M059J (cell line): Measurements from ENCODE around the gene TTLL10. TPM values are rescaled to one million over a fixed set of nuclear protein-coding genes. Genes with fewer than 3 reads are reported as not detected.
A peak's percentile ranks its signal among the peaks of the same experiment; 100 is the strongest.

Experiments
- DNase-seq: peaks from one replicate; pipeline ENCODE4 v3.0.0-alpha.2; 2012; ENCODE audit warnings: low read depth
- total RNA-seq: library from RNA; depleted of rRNA; stranded (reverse); fragments of >200 nt; shearing (Covaris generic); gene quantifications from 2 replicates; pipeline ENCODE4 v1.2.3, GENCODE V29; 2014

Gene TTLL10
- total RNA-seq, 1 experiment from 2014 or later, result not detected

DNA sequence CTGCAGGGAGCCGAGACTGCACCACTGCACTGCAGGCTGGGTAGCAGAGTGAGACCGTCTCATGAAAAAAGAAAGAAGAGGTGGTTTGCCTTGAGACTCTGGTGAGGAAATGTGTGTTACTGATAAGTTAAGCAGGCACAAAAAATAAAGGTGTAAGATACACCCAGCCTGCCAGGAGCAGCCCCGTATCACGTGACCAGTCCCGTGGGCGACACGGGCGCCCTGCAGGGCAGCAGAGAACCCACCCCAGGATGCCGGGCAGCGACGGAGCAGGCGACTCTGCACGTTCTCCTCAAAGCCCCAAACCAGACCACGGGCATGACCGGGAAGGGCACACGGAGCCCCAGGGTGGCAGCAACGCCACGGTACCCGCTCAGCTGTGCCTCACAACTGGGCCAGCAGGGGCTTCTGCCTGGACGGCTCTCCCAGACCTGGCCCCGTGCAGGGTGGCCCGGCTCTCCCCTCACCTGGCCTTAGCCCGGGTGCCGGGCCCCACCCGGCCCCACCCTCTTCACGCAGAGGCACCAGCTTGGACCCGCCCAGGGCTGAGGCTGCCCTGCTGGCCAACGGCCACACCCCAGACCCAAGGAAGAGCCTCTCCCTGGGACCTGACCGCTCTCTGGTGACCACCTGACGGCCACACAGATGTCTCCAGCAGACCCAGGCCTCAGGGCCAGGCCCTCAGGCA is 48.4 kb downstream of the TTLL10 start:
- no peak for DNase-seq

DNA sequence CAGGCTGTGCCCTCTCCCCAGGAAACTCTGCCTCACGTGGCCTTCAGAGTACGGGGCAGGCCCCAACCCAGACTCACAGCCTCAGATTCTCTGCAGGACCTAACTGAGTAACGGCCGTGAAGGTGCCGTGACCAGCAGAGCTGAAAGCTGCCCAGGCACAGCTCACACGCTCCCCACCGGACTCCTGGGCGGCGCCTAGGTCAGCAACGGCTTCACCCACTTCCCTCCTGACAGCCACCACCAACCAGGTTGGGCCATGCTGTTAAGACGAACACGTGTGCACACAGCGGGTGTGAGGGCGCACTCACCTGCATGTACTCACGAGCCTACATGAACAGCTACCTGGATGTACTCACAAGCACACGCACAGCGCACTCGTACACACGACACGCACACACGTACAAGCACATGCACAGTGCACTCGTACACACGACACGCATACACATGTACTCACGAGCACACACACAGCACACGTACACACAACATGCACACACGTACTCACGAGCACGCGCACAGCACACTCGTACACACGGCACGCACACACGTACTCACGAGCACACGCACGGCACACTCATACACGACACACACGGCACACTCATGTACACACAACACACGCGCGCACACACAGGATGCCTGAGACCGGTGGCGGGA is 49.0 kb downstream of the TTLL10 start:
- no peak for DNase-seq

DNA sequence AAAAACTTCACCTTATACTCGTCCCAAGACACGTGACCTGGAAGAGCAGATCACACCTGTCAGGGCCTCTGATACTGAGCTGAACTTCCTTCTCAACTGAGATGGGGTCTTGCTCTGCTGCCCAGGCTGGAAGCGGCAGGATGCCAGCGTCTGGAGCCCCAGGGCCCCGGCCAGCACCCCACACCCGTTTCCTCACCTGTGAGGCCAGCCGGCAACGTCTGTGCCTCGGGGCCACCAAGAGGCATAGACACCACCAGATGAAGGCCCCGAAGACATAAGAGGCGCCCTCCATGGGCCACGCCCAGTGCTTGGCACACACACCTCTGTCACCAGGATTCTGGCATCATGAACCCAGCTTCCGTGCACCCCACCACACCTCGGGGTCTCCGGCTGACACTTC is 49.6 kb downstream of the TTLL10 start:
- DNase-seq, result no peak

DNA sequence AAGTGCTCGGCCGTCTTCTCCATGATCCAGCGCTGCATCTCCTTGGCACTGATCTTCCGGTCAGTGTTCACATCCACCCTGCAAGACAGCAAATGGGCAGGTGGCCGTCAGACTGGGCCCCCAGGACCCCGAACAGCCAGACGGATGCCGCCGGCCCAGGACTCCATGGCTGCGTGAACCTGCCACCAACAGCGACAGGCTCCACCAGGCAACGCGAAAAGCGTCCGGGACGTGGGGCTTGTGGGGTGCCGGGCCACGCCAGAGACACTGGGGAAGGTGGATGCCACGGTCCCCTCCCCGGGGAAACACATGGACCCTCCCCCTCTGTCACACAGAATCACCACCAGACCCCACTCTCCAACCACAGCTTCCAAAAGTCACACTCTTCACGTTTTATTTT is 50.2 kb downstream of the TTLL10 start:
- no peak for DNase-seq

DNA sequence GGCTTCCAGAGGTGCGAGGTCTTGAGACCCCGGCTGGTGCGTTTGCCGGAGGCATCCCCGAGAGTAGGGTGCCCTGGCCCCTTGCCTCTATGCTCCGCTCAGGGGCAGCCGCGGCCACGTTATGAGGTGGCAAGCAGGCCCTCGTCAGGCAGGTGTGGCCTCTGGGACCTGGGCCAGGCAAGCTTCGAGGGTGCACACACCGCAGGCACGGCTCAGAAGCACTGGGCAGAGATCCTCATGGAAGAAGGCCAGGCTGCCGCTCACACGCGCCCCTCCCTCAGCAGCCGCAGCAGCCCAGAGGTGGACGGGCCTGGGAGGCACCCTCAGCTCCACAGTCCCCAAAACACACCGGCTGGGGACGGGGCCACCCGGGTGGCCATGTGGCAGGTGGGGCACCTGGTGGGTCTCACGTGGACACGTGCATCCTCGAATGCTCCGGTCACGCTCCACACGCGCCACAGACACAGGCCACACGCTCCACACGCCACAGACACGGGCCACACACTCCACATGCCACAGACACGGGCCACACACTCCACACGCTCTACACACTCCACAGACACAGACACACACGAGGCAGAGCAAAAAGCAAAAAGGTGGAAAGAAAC is 51.7 kb downstream of the TTLL10 start:
- no peak for DNase-seq

DNA sequence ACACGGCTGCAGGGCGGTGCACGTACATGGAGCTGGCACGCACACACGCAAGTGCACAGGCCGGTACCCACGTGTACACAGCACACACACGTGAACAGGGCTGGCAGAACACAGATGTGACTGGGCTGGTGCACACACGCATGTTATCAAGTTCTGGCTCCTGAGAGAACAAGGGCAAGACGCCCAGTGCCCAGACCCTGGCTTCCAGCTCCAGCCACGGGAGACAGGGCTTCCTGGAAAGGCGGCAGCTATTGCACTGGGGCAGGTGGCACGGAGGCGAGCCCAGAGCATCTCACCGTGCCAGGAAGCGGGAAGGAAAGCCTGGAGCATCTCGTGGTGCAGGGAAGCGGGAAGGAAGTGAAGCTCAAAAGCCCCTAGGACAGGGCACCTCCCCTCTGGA is 52.2 kb downstream of the TTLL10 start:
- no peak for DNase-seq

DNA sequence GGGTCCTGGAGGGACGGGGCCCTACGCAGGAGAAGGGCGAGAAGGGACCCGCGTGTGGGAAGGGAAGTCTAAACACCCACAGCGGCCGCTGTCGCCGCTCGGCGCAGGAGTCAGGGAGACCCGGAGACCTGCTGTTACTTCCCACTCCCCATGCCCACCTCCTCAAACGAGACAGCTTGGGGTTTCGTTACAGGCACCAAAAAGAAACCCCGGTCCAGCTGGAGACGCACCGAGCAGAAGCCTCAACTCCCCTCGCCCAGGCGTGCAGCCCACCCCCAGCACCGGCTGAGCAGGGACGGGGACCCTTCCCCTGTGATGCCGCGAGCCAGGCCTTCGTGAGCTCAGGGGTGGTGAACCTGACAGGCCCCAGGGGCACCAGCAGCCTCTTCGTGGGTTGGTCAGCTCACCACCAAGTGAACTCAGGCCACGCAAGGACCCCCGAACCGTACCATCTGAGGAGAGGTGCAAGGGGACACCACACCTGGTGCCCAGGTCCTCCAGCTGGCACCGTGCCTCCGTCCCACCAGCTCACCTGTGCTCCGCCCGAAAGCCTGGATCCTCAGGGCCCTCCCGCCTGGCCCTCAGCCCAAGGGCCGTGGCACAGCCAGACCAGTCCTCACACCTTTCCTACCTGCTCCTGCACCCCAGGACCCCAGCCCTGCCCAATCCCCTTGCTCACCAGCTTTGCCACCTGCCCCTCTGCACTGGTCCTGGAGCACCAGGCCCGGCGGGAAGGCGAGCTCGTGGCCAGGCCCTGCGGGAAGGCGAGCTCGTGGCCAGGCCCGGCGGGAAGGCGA is 53.1 kb downstream of the TTLL10 start:
- no peak for DNase-seq

DNA sequence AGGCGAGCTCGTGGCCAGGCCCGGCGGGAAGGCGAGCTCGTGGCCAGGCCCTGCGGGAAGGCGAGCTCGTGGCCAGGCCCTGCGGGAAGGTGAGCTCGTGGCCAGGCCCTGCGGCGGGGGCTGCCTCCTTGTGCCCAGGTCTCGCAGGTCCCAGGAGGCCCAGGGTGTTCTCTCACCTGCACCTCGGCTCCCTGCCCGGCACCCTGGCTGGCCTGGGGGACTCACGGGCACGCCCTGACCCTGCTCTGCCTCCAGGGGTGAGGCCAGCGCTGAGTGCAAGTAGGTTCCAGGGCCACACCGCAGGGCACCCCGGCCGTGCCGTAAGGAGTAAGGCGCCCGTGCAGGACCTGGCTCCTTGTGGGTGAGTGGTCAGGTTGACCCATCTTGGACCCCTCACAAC is 53.7 kb downstream of the TTLL10 start:
- no peak for DNase-seq

DNA sequence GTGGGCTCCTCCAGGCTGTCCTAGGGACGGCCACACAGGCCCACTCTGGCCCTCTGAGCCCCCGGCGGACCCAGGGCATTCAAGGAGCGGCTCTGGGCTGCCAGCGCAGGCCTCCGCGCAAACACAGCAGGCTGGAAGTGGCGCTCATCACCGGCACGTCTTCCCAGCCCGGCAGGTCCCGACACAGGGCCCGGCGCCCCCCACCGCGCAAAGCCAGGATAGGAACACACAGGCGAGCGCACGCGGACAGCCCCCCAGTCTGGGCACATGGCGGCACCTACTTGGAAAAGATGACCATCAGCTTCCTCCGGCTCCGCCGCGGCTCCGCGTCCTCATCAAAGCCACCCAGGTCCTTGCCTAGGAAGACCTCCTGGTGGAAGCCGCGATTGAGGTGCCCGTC is 54.5 kb downstream of the TTLL10 start:
- DNase-seq, result no peak

DNA sequence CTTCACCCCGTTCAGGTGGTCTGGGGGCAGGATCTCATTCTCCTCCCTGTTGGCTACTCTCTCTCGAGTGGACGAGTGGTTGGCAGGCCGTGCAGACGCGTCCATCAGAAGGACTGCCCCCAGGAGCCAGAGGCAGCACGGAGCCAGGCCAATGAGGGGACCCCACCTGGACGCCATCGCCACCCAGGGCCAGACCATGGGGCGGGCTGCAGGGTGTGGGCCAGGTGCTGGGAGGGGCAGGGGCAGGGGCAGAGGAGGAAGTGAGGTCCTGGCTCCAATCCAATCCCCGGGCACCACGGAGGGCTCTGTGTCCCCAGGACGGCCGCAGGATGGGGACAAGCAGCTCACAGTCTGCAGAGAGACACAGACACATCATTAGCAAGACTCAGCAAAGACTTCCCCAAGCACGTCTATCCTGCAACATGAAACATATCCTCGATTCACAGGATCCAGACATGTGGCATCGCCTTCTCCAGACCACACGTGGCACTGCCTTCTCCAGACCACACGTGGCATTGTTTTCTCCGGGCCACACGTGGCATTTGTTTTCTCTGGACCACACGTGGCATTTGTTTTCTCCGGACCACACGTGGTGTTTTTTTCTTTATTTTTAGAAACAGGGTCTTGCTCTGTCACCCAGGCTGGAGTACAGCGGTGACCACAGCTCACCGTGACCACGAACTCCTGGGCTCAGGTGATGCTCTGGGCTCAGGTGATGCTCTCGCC is 55.1 kb downstream of the TTLL10 start:
- no peak for DNase-seq

DNA sequence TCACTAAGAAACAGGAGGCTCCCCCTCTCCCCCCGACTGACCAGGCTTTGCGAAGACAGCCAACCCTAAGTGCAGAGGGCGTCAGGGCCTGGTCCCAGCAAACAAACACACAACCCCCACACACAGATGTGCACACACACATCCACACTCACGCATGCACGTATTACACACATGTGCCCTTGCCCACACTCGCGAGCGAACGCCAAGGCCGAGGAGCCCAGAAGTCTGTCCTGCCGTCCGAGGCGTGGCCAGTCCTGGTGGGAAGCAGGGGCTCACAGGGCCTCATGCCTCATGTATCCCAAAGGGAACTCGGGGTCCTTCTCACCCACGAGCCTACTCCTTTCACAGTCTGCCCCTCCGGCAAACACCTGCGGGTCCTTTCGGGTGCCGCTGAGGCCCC is 56.1 kb downstream of the TTLL10 start:
- no peak for DNase-seq

DNA sequence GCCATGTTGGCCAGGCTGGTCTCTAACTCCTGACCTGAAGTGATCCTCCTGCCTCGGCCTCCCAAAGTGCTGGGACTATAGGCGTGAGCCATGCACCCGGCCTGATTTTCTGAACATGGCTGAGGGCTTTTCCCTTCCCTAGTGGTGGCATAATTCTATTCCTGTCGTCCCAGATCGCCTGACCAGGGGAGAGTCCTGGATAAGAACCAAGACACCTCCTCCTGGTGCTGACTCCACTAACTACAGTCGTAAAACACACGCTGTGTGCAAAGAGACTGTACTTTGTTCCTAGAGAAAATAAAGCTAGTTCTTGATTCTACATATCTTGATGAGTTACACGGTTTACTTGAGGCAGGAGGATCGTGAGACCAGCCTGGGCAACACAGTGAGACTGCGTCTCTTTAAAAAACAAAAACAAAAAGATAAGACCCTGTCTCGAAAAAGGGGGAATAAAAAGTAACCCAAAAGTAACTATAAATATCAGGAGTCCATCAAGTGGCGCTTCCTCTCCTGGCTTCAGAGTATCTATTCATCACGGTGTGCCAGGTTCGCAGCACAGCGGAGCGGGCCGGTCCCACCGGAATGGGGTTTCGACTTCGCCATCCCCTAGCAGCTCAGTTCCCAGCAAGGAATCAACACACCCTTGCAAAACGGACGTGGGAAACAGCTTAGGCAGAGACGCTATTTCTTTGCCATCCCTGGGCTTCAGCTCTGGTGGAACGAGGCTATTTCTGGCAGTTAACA is 57.1 kb downstream of the TTLL10 start:
- peak; percentile 61 for DNase-seq

DNA sequence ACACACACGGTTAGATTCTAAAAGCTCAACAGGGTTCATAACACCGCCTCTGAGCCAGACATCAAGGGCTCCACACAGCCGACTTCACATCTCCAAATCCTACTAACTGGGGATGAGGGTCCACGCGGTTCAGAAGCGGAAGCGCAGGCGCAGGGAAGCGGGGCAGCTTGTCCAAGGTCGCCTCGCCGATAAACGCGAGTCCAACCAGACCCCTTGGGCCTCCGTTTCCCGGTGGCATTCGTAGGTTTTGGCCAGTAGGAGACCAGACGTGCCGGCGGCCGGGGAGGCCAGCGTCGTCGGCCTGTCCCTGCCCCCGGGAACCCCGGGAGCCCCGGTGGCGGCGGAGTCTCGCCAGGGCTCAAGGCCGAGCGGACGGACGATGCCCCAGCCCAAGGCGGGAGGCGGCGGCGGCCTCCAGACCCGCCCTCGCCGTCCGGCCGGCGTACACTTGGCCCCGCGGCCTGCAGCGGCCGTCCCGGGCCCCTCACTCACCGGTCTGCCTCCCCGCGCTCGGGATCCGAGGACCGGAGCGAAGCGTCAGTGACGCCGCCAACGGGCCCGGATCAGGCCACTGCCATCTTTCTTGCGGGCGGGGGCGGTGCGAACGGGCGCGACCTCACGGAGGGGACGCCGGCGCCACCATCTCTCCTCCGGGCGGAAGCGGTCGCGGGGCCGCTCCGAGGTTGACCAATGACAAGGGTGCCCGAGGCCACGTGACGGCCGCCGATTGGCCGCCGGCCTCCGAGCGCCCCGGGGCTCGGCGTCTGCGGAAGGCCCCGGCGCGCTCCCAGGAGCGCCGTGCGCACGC is 57.9 kb downstream of the TTLL10 start, which contains the start of gene SDF4:
TSS of gene SDF4 (minus strand) at position 602 of the 808 bp plus-strand sequence. CDS start 3,229 bp downstream, outside the sequence.
- DNase-seq, result peak; percentile 94

DNA sequence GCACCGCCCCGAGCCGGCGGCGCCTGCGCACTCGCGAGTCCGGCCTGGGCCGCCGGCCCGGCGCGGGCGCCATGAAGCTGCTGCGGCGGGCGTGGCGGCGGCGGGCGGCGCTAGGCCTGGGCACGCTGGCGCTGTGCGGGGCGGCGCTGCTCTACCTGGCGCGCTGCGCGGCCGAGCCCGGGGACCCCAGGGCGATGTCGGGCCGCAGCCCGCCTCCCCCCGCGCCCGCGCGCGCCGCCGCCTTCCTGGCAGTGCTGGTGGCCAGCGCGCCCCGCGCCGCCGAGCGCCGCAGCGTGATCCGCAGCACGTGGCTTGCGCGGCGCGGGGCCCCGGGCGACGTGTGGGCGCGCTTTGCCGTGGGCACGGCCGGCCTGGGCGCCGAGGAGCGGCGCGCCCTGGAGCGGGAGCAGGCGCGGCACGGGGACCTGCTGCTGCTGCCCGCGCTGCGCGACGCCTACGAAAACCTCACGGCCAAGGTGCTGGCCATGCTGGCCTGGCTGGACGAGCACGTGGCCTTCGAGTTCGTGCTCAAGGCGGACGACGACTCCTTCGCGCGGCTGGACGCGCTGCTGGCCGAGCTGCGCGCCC is 58.6 kb downstream of the TTLL10 start, which contains the start of gene B3GALT6:
TSS of gene B3GALT6 (plus strand) at position 30 of the 588 bp plus-strand sequence. CDS start at position 72, 42 bp downstream.
- no peak for DNase-seq

DNA sequence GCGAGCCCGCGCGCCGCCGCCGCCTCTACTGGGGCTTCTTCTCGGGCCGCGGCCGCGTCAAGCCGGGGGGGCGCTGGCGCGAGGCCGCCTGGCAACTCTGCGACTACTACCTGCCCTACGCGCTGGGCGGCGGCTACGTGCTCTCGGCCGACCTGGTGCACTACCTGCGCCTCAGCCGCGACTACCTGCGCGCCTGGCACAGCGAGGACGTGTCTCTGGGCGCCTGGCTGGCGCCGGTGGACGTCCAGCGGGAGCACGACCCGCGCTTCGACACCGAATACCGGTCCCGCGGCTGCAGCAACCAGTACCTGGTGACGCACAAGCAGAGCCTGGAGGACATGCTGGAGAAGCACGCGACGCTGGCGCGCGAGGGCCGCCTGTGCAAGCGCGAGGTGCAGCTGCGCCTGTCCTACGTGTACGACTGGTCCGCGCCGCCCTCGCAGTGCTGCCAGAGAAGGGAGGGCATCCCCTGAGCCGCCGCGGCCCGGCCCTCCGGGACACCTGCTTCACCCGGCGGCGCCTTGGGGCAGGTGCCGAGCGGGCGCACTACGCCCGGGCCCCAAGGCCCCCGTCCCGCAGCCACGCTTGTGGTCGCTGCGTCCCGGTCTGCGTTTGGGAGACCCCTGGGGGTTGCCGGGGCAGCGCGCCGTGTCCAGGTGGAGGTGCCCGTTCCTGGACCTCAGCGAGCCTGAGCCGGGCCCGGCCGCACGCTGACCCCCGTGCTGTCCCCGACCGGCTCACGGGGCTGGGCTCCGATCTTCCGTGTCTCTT is 59.3 kb downstream of the TTLL10 start:
- DNase-seq, result no peak

DNA sequence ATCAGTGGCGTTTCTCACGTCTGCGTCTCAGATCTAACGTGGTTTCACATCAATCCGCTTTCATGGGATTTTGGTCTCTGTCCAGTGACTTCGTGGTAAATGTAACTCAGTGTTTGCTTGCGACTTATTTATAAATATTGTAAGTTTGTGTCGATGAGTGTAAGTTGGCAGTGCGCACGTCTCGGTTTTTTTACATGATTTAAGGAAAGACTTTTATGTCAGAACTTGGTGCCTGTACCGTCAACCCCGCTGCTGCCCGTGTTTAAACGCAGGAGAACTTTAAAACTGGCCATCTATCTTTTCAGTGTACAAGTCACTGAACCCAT is 59.9 kb downstream of the TTLL10 start:
- no peak for DNase-seq

DNA sequence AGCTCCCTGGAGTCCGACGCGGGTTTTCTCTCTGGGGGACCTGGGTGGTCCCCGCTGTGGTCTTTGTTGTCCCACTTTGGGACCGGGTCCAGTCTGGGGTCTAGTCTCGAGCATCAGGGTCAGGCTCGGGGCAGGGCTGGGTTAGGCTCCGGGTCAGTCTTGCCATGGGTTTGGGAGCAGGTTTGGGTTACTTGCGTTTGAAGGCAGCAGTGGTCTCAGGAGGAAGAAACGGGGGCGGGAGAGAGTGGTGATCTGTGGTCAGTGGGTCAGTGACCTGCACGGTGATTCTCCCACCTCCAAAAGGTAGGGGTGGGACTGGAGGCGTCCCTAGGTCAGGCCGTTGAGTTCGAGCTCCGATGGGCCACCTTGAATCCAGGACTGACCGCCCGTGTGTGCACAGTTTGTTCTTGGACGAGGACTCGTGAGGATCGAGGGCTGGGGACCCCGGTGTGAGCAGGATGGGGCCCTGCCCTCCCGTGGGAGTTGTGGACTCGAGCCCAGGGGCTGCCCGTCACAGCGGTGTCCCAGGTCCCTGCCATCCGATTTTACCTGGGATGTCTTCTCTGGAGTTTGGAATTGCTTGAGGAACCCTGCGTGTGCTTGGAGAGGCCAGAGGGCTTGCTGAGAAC is 60.6 kb downstream of the TTLL10 start:
- DNase-seq, result no peak

DNA sequence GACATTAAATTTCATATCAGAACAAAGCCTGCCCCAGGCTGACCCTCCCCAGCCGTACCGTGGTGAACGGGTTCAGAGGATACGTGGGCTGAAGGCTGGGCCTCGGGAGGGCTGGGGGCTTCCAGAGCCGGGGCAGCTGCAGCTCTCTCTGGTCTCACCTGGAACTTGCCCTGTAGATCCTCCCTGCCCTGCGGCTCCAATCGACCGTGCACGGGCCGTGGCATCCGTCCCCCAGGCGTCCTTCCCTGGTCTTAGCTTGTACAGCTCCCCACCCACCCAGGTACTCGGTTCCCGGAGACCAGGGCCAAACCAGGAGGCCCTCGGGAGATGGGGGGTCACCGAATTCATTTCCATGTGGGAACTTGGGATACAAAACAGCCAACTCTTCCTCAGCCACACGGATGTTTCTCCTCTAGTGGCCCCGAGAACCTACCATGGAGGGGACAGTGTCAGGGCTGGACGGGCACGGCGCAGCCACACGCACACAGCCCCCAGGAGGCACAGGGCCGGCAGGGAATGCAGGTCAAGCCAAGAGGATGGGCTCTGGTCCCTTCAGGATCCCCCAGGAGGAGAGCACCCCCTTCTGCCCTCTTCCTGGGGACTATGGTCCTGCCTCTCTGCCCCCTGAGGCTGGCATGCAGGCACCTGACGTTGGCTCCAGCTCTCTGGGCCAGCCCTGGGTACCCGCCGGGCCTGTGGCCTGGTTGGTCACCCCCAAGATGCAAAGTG is 61.5 kb downstream of the TTLL10 start:
- no peak for DNase-seq
